Fibroblast of lung (primary cell): Measurements from ENCODE around the gene KRTAP10-12. TPM values are rescaled to one million over a fixed set of nuclear protein-coding genes. Genes with fewer than 3 reads are reported as not detected.

ENCODE experiments used
- DNase-seq, 2 donors: peaks; one replicate each; pipeline versions ENCODE4 v3.0.0 to v3.0.0-alpha.2; 2010; ENCODE audit warnings: low read depth in 2 of 2
- H2AFZ ChIP-seq: 2 replicates; pipeline ENCODE4 v1.5.1; 2012; ENCODE audit warnings: low read length, control low read depth, inconsistent platforms
- H3K27ac ChIP-seq: 2 replicates; pipeline ENCODE4 v1.5.1; 2011; ENCODE audit warnings: low read length, control low read depth; ENCODE audit not compliant: insufficient read depth
- H3K27me3 ChIP-seq: 2 replicates; pipeline ENCODE4 v1.5.1; 2011; ENCODE audit warnings: mild to moderate bottlenecking, low read length; ENCODE audit not compliant: control insufficient read depth, insufficient read depth
- H3K36me3 ChIP-seq: 2 replicates; pipeline ENCODE4 v1.5.1; 2011; ENCODE audit warnings: low read length; ENCODE audit not compliant: control insufficient read depth, insufficient read depth
- H3K4me1 ChIP-seq: 2 replicates; pipeline ENCODE4 v1.5.1; 2011; ENCODE audit warnings: low read length; ENCODE audit not compliant: control insufficient read depth, insufficient read depth; ENCODE audit errors: extremely low read depth
- H3K4me2 ChIP-seq: 2 replicates; pipeline ENCODE4 v1.5.1; 2011; ENCODE audit warnings: low read length, control low read depth; ENCODE audit not compliant: insufficient read depth; ENCODE audit errors: extremely low read depth
- H3K4me3 ChIP-seq, 4 experiments: fragments of 200-600 bp in 1 of 4; sonication (generic) in 1 of 4; replicated peaks in 1 of 4; 2 replicates each; pipeline ENCODE4 v1.5.1; 2011 to 2016; ENCODE audit warnings: low read length in 4 of 4, low read depth in 3 of 4, mild to moderate bottlenecking in 3 of 4, control low read depth in 2 of 4, inconsistent platforms in 1 of 4, mixed read lengths in 1 of 4; ENCODE audit not compliant: insufficient read depth in 1 of 4; ENCODE audit errors: control extremely low read depth in 1 of 4
- H3K79me2 ChIP-seq: 2 replicates; pipeline ENCODE4 v1.5.1; 2012; ENCODE audit warnings: mild to moderate bottlenecking, low read length, inconsistent platforms; ENCODE audit not compliant: control insufficient read depth, insufficient read depth
- H3K9ac ChIP-seq: 2 replicates; pipeline ENCODE4 v1.5.1; 2011; ENCODE audit warnings: mild to moderate bottlenecking, low read length, control low read depth; ENCODE audit not compliant: insufficient read depth
- H3K9me3 ChIP-seq: 2 replicates; pipeline ENCODE4 v1.5.1; 2012; ENCODE audit warnings: low read depth, low read length; ENCODE audit not compliant: control insufficient read depth, insufficient read depth
- H4K20me1 ChIP-seq: 2 replicates; pipeline ENCODE4 v1.5.1; 2011; ENCODE audit warnings: low read length; ENCODE audit not compliant: control insufficient read depth, insufficient read depth; ENCODE audit errors: extremely low read depth
- CTCF ChIP-seq, 2 donors: IDR thresholded peaks in 1 of 2; conservative IDR thresholded peaks in 1 of 2; 1 replicate in 1 of 2; 2 replicates in 1 of 2; pipeline ENCODE4 v1.5.1; 2011 to 2012; ENCODE audit warnings: low read length in 2 of 2, control low read depth in 1 of 2, inconsistent platforms in 1 of 2, low read depth in 1 of 2, mild to moderate bottlenecking in 1 of 2
- EZH2 ChIP-seq: IDR thresholded peaks from 2 replicates; pipeline ENCODE4 v1.5.1; 2012; ENCODE audit warnings: low read length, control low read depth, mild to moderate bottlenecking; ENCODE audit errors: missing control alignments
- polyA plus RNA-seq, 2 donors: library from polyadenylated mRNA; depleted of rRNA in 1 of 2; stranded (reverse) in 1 of 2; unstranded in 1 of 2; fragments of >200 nt; gene quantifications; 2 replicates each; pipeline ENCODE4 v1.2.1, GENCODE V29; 2011 to 2012; ENCODE audit warnings: missing spikeins in 1 of 2
- total RNA-seq: library from RNA; depleted of rRNA; stranded (reverse); fragments of >200 nt; gene quantifications from 2 replicates; pipeline ENCODE4 v1.2.1, GENCODE V29; 2014

The KRTAP10-12 gene
- total and polyA plus RNA-seq, 2 donors (not counting 1 experiment from before 2014, with no cell fraction given), result not detected

DNA sequence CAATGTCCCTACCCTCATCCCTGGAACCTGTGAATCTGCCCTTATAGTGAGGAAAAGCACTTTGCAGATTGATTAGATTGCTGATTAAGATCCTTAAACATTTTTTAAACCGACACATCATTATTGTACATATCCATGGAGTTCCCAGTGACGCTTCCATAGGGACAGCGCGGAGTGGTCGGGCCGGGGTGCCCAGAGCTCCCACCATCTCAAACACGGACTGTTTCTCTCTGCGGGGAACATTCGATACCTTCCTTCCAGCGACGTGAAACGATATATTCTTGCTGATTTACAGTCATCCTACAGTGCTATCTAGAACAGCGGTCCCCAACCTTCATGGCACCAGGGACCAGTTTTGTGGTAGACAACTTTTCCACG, 4.0 kb downstream of the KRTAP10-12 start:
- no peaks in the 10 kb centered on the region for H3K9me3 ChIP-seq
- H3K36me3 ChIP-seq, result no peaks in the 10 kb centered on the region
- no peaks in the 10 kb centered on the region for H3K4me1 ChIP-seq
- no peak overlapping the region for H3K4me2 ChIP-seq
- peaks cover 8% of the 10 kb centered on the region for H3K27me3 ChIP-seq
- H4K20me1 ChIP-seq, result no peaks in the 10 kb centered on the region
- no peak overlapping the region for H3K27ac ChIP-seq
- no peak overlapping the region for H3K4me3 ChIP-seq
- no peak for DNase-seq
- TF ChIP-seq EZH2 (no peak), CTCF (conservative IDR thresholded peaks at IDR 0.05 in 1 of 2, IDR thresholded peaks at IDR 0.05 in 1 of 2; ENCODE audit: low read depth in 1 of 2, low read length in 2 of 2) (no peak)
- no peak overlapping the region for H3K9ac ChIP-seq
- H3K79me2 ChIP-seq, result no peaks in the 10 kb centered on the region
- H2AFZ ChIP-seq, result no peak overlapping the region

DNA sequence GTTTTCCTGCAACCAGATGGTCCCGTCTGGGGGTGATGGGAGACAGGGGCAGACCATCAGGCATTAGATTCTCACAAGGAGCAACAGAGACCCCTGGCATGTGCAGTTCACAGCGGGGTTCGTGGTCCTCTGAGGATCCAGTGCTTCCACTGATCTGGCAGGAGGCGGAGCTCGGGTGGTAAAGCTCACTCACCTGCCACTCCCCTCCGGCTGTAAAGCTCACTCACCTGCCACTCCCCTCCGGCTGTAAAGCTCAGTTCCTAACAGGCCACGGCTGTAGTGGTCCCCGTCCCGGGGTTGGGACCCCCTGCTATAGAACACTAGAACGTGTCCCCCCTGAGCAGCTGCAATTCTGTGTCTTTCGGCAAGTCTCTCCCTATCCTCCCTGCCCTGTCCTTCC, 4.6 kb downstream of the KRTAP10-12 start:
- no peaks in the 10 kb centered on the region for H3K9me3 ChIP-seq
- no peak for DNase-seq
- H2AFZ ChIP-seq, result no peak overlapping the region
- no peaks in the 10 kb centered on the region for H3K79me2 ChIP-seq
- H3K27ac ChIP-seq, result no peak overlapping the region
- no peaks in the 10 kb centered on the region for H4K20me1 ChIP-seq
- no peaks in the 10 kb centered on the region for H3K36me3 ChIP-seq
- no peaks in the 10 kb centered on the region for H3K4me1 ChIP-seq
- H3K9ac ChIP-seq, result no peak overlapping the region
- H3K4me2 ChIP-seq, result no peak overlapping the region
- H3K4me3 ChIP-seq, result no peak overlapping the region
- H3K27me3 ChIP-seq, result peaks cover 13% of the 10 kb centered on the region
- no peak for TF ChIP-seq CTCF (conservative IDR thresholded peaks at IDR 0.05 in 1 of 2, IDR thresholded peaks at IDR 0.05 in 1 of 2; ENCODE audit: low read depth in 1 of 2, low read length in 2 of 2)
- no peak for TF ChIP-seq EZH2

DNA sequence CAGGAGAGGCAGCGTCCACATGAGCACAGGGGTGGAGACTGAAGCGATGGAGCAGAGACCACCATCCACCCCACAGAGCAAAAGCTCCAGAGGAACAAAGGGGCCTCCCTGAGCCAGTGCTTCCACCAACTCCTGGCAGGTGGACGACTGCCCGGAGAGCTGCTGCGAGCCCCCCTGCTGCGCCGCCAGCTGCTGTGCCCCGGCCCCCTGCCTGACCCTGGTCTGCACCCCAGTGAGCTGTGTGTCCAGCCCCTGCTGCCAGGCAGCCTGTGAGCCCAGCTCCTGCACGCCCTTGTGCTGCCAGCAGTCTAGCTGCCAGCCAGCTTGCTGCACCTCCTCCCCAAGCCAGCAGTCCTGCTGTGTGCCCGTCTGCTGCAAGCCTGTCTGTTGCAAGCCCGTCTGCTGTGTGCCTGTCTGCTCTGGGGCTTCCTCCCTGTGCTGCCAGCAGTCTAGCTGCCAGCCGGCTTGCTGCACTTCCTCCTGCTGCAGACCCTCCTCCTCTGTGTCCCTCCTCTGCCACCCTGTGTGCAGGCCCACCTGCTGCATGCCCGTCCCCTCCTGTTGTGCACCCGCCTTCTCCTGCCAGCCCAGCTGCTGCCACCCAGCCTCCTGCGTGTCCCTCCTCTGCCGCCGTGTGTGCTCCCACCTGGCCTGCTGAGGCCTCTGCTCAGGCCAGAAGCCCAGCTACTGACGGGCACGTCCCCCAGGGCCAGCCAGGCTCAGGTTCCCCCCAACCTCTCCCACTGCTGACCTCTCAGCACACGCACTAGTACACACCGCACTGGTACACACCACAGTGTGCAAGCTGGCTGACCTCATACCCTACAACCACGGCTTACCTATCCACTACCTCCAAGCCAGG, 5.4 kb downstream of the KRTAP10-12 start:
- H3K9me3 ChIP-seq, result no peaks in the 10 kb centered on the region

More for the DNA sequence above, 5.4 kb downstream of the KRTAP10-12 start:
- H3K9ac ChIP-seq, result no peak overlapping the region
- no peak overlapping the region for H3K4me3 ChIP-seq
- no peaks in the 10 kb centered on the region for H3K79me2 ChIP-seq
- H3K27me3 ChIP-seq, result peaks cover 14% of the 10 kb centered on the region
- no peaks in the 10 kb centered on the region for H3K36me3 ChIP-seq
- H4K20me1 ChIP-seq, result no peaks in the 10 kb centered on the region
- no peak for TF ChIP-seq EZH2
- TF ChIP-seq CTCF (conservative IDR thresholded peaks at IDR 0.05 in 1 of 2, IDR thresholded peaks at IDR 0.05 in 1 of 2; ENCODE audit: low read depth in 1 of 2, low read length in 2 of 2), result no peak
- no peaks in the 10 kb centered on the region for H3K4me1 ChIP-seq
- H3K27ac ChIP-seq, result no peak overlapping the region
- no peak overlapping the region for H3K4me2 ChIP-seq
- H2AFZ ChIP-seq, result no peak overlapping the region
- no peak for DNase-seq
